Stimulated activated CD4-positive, alpha-beta T cell treated with anti-CD3 and anti-CD28 coated beads, Interleukin-1b, Interleukin-23, amount 100 ng/mL, for 4 hours (primary cell): ENCODE data around the gene ZBTB3.
"Not testable (repeated sequence)": the region's sequence is repeated elsewhere in the genome, so short reads cannot be mapped to it uniquely, and the experiment has no call there.

Experiments
- DNase-seq, 2 donors: peaks; one replicate each; pipeline ENCODE4 v3.0.0-alpha.2; 2020; ENCODE audit warnings: low read depth in 2 of 2

ZBTB3 gene

DNA sequence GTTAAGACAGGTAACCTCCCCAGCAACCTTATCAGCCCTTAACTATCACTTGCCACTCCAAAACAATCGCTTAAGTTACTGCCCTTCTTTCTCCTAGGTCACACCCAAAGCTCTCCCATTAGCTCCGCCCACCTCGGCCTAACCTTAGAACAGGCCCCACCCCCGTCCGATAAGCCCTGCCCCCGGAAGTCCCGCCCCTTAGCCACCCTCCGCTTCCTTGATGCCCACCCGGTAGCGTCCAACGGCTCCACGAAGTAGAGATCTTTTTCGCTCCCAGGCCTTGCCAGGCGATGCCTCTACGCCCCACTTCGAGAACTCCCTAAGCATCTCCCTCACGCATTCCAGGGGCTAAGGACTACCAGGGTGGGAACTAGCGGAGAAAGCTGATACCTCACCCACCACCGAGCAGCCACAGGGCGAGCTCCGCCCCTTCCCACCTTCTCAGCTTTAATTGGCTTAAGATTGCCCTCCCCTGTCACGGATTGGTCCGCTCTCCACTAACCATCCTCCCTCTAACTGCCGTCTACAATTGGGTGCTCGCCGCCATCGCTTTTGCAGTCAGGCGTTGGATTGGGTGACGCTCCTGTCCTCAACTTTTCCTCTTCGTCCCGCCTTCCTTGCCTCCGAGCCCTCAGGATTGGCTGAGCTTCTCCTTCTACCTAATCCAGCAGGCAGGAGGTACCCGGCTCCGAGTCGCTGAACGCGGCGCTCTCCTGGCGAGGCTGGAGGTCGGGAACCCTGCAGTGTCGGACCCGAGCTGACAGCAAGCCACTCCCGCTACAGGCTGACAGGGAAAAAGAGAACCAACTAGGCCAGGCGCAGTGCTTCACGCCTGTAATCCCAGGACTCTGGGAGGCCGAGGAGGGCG lies at the start of gene ZBTB3:
Gene ZBTB3 (minus strand): TSS at position 425 of the 868 bp plus-strand sequence. CDS start 496 bp downstream, outside the sequence.
- peak; percentile 94 to 96 for DNase-seq

DNA sequence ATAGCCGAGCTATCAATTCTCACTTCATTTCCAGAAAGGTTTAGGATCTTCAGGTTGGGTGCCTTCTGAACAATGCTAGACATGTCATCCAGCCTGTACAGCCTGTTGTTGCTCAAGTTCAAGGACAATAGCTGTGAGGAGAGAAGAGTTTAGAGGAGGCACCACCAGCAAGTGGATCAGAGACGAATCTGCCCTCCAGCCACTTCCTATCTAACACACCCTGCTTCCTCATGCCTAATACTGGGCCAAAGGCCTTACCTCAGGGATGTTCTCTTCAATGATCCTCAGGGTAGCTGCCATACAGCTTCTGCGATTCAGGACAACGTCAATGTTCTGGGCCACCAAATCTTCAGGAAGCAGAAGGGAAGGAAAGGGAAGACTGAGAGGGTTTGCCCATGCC lies 47.1 kb upstream of the ZBTB3 start:
- DNase-seq = no peak

DNA sequence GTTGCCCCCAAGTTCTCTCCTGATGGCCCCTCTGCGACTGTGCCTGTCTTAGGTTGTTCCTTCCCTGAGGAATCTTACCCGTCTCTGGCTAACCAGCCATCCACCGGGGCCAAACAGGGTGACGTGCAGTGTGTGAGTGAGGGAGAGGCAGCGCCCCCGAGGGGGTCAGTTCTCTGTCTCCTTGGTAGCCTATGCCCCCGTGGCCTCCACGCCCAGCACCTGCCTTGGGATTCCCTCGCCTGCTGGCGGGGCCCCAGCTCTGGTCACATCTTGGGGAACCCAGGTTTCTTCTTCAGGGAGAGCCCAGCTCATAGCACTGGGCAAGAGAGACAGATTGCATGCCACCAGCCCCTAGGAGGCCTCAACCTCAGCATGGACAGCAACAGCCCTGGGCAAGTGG lies 45.5 kb upstream of the ZBTB3 start:
- DNase-seq = no peak

DNA sequence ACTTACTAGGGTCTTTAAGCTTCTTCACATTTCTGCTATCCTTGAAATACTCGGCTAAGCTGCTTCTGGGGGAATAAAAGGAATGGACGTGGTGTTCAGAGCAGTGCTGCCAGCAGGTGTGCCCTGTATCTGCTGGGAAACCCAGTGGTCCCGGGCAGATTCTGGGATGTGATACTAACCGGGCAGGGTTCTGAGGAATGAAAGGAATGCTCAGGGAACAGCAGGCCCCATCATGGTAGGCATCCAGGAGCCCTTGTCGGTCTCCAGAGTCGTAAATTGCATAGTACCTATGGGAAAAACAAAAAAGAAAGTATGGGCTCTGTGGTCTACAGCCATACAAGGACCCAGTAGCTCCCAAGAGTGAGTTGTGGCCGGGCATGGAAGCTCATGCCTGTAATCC lies 42.3 kb upstream of the ZBTB3 start:
- DNase-seq = no peak

DNA sequence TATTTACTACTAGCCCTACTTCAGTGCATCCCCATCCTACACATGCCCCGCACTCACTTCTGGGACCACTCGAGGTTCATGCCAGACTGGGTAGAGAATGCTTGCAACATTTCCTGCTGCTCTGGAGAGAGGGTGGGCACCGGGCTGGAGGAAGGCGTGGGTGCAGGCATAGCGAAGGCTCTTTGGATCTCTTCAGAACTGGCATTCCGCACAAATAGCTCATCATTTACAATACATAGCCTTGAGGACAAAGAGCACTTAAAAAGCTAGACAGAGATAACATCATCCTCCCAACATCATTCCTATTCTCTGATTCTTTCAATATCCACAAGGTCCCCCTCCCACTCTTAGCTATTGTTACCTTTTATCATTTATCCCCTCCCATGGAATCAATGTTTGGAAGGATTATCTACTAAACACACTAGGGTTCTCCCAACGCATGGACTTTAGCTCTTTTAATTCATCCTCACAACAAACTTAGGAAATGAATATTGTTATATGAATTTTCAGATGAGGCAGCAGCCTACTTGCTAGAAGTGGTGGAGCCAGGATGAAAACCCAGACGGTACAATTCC lies 40.3 kb upstream of the ZBTB3 start:
- DNase-seq = no peak

DNA sequence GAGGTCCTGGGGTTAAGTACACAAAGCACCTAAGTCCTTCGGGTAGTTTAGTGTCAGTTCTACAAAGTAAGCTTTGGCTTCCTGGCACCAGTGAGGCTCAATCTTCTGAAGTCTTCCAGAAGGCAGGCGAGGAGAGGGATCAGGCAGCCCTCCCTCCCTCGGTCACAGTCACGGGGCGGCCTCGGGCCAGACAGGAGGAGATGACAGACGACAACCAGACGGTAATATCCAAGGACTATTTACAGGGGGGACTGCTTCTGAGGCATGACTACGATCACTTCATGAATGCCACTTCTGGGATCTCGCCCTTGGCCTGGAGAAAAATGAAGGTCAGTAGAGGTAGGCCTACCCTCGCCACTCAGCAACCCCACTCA lies 38.2 kb upstream of the ZBTB3 start:
- no peak for DNase-seq

DNA sequence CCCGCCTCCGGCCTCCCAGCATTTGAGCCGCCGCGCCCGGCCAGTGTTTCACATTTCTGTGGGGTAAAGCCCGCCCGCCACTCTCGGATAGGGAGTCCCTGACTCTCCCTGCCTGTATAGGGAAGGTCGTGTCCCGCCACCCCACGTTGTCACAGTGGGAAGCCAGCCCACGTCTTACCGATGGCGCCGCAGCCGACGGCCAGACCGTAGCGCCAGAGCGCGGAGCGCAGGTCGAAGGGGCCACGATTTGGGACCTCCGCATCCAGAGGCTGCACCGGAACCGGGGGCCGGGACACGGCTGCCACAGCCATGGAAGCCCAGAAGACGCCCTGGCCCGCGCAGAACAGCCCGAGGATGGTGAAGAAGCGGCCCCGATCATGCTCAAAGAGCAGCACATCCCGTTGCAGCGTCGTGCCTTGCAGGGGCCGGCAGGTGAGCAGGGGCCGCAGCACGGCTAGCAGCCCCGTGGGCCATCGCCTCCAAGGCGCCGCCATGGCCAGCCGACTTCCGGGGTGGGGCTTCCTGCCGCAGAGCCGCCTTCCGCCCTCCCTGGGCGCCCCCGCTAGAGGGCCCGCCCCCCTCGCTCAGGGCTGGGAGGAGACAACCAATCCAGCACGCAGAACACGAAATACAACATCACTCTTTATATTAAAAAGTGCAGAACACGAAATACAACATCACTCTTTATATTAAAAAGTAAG lies 37.7 kb upstream of the ZBTB3 start, which contains the start of gene TMEM223:
Gene TMEM223 (minus strand): TSS at position 506 of the 701 bp plus-strand sequence. CDS start 12 bp downstream, at position 494.
- DNase-seq = peak; percentile 82 to 88

DNA sequence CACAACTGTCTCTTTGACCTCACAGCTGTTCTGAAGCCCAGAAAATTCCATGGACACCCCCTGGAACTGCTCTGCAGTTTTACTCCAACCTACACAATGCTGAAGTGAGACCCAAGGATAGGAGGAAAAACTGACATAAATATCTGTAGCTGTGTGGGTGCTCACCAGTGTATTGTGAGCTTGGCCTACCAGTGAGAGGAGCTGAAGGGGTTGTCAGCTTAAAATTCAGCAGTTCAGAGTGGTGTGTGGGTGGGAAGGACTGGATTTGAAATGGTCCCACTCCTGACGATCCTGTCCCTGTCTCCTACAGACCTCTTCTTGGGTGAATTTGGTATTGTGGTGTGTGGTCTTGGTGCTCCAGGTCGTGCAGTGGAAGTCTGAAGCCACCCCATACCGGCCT lies 35.6 kb upstream of the ZBTB3 start:
- no peak for DNase-seq

DNA sequence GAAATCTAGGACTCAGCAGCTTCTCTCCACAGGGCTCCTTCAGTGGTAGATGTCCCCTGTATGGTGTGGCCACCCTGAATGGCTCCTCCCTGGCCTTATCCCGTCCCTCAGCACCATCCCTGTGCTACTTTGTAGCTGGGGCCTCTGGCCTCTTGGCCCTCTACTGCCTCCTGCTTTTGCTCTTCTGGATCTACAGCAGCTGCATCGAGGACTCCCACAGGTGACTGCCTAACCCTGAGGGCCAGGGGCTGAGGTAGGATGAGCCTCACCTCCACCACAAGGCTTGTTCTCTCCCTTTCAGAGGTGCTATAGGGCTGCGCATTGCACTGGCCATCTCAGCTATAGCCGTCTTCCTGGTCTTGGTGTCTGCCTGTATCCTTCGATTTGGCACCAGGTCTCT lies 35.0 kb upstream of the ZBTB3 start:
- no peak for DNase-seq

DNA sequence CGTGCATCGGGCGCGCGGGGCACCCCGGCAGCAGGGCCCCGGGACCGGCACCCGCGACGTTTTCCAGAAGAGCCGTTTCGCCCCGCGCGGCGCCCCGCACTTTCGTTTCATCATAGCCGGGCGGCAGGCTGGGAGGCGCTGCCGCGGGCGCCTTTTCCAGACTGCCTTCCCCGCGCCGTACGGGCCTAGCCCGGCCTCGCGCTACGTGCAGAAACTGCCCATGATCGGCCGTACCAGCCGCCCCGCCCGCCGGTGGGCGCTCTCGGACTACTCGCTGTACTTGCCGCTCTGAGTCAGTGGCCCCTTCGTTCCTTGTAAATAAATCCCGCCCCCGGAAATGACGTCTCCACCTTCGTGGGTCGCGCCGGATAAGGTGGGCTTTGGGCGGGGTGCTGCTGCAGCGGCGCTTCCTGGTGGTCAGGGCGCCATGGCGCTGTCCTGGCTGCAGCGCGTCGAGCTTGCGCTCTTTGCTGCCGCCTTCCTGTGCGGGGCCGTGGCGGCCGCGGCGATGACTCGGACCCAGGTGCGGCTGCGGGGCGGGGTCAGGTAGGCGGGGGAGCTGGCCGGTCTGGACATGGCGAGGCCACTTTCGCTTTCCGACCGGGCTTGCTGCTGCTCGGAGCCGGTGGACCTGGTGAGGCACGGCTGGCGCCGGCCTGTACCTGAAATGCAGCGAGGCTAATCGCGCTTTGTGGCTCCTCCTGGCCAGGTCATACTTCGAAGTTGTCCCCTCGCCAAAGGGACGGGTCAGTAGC lies 33.2 kb upstream of the ZBTB3 start, which contains the start of gene TMEM179B:
Gene TMEM179B (plus strand): TSS at position 398 of the 755 bp plus-strand sequence. CDS start 30 bp downstream, at position 428.
- peak; percentile 93 to 97 for DNase-seq

DNA sequence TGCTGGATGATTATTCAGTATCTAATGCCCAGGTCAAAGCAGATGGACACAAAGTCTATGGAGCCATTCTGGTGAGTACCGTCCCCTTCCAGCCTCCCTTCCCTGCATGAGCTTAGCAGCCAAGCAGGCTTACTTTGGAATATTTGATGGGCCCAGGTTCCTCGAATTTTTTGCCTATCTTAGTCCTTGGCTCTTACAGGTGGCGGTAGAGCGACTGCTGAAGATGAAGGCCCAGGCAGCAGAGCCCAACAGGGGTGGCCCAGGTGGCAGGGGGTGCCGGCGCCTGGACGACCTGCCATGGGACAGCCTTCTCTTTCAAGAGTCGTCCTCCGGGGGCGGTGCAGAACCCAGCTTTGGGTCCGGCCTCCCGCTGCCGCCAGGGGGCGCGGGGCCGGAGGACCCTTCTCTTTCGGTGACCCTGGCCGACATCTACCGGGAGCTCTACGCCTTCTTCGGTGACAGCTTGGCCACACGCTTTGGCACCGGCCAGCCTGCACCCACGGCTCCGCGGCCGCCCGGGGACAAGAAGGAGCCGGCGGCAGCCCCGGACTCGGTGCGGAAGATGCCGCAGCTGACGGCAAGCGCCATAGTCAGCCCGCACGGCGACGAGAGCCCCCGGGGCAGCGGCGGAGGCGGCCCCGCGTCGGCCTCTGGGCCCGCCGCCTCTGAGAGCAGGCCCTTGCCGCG lies 32.5 kb upstream of the ZBTB3 start:
- peak; percentile 69 to 77 for DNase-seq

DNA sequence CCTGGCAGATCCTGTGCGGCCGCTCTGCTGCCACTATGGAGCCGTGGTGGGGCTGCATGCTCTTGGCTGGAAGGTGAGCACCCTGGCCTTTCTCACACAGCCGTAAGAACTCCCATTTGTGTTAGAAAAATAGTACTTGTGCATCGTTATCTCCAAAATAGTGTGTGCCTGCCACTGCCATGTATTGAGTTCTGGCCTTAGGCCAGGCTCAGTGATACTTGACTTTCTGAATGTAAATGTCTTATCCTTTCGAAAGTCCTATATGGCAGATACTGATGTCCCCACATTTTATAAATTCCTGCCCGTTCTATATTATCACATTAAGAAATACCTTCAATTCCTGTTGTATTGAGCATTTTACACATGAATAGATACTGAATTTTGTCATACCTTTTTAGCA lies 28.8 kb upstream of the ZBTB3 start:
- no peak for DNase-seq

DNA sequence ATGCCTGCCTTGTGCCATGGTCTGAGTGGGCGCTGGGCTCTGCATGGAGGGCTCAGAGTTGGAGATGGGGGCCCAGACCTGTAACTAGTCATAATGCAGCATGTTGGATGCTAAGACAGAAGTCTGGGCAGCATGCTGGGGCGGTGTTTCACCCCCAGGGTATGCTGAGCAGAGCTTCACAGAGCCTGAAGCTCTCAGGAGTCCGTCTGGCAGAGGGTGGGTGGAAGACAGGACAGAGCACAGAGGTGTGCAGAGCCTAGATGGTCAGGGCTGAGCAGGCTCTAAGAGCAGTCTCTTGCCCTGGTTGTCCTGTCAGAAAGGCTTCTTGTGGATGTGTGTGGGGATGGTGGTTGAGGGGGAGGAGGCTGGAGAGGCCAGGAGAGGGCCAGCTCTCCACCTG lies 24.5 kb upstream of the ZBTB3 start:
- DNase-seq = no peak

DNA sequence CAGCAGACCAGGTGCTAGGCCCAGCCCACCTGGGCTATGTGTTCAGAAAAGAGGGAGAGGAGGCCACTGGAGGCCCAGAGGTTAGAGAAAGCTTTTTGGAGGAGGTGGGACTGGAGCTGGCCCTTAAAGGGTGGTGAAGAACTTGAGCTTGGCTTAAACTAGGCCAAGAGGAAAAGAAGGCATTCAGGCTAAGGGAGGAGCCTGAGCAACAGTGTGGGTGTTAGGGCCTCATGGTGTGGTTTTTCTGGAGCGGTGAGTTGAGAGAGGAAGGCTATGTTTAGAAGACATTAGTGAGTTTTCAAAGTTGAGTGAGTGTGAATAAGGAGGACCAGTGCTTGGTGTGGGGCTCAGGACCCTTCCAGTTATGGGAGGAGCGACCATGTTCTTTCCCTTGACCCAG lies 23.4 kb upstream of the ZBTB3 start:
- no peak for DNase-seq

DNA sequence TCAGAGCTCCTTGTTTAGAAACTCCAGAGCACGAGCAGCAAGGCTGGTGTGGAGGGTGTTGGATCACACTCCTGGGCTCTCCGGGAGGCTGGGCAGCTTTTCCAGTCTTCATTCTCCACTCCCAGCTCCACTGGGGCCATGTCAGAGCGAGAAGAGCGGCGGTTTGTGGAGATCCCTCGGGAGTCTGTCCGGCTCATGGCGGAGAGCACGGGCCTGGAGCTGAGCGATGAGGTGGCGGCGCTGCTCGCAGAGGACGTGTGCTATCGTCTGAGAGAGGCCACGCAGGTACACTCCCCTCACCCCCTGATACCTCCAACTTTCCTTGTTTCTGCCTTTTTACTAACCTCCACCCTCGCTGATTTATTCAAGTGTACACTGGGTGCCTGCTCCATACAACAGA lies 21.7 kb upstream of the ZBTB3 start:
- no peak for DNase-seq

DNA sequence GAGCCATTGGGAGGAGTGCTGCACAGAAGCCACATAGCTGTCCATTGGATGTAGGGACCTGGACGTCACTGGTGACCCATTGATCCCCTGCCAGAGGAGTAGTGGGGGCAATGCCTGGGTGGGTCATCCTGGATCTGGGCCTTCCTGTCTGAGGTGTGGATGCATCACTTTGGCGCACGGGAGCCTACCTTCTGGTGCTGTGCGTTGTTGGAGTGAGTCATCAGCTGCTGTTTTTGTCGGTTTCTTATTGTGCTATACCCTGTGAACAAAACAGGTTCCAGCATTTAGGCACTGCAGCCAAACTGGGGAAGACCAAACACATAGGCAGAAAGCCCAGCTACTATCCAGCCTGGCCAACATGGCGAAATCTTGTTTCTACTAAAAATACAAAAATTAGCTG lies 20.4 kb upstream of the ZBTB3 start:
- DNase-seq = no peak

DNA sequence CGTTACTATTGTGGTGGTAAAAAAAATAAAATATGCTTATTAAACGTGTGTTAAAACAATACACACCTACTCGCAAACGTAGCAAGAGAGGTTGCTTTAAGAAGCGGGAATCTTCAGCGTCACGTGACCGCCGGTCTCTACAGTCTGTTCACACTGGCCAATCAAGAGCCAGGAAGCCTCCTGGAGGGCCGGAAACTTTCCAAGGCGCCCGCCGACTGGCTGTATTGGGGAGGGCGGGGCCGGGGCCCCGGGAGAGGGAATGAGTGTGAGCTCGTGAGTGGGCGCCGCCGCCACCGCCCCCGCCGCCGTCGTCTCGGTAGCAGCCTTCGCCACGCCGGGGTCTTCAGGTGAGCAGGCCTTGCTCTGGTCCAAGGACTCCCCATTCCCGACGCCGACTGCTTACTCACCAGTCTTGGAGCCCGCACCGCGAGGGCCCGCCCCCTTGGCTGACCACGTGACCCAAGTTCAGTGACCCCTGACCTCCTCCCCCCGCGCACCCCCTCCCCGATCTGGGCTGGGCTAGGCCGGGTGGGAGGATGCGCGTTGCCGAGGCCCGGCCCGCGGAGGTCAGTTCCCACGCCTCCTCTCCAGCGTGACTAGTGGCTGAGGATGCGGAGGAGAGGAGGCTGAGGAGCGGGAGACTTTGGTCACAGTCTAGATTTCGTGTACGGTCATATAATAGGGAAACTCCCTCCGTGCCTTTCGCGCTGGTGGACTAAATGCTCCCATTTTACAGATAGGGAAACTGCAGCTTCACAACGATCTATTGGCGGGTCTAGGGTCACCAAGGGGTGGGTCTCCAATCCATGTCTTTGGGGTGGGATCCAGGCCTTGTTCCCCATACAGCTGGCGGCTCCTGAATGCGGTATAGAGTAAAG lies 17.4 kb upstream of the ZBTB3 start, which contains the start of gene TAF6L:
Gene TAF6L (plus strand): TSS at position 253 of the 878 bp plus-strand sequence. CDS start 4,388 bp downstream, outside the sequence.
- peak; percentile 85 to 91 for DNase-seq

DNA sequence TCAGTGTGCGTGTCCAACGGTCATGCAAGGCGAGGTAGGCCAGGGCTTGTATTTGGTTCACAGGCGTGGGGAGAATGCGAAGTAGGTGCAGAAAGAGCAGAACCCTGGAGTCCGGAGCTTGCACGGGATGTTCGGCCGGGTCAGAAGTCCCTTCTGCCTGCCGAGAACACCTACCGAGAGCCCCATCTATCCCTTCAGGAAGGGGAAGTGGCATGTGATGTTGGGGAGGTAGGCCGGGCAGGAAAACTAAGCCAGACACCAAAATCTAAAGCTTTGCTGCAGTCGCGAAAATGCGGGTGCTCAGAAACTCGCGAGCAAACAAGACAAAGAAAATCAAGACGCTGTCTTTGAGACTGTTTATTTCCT lies 16.8 kb upstream of the ZBTB3 start:
- DNase-seq = no peak

DNA sequence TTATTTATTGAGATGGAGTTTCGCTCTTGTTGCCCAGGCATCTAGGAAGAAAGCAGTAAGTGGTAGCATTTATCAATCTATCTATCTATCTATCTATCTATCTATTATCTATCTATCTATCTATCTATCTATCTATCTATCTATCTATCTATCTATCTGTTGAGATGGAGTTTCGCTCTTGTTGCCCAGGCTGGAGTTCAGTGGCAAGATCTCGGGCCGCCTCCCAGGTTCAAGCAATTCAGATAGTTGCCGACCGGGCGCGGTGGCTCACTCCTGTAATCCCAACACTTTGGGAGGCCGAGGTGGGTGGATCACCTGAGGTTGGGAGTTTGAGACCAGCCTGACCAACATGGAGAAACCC lies 6.9 kb upstream of the ZBTB3 start:
- not testable (repeated sequence) for DNase-seq
